Vagina (tissue), 2 donors: ENCODE data around the gene TMEM30A. TPM values are rescaled to one million over a fixed set of nuclear protein-coding genes. Genes with fewer than 3 reads are reported as not detected.

Source experiments
- DNase-seq, 2 donors: peaks; one replicate each; pipeline ENCODE4 v3.0.0-alpha.2; 2017; ENCODE audit errors: extremely low spot score in 2 of 2
- H3K27ac ChIP-seq: fragments of 200-600 bp; sonication (generic); one replicate; pipeline ENCODE4 v1.5.1; 2019
- H3K27me3 ChIP-seq: fragments of 200-600 bp; sonication (generic); one replicate; pipeline ENCODE4 v1.5.1; 2019
- H3K36me3 ChIP-seq, 2 donors: fragments of 200-600 bp; sonication (generic); one replicate each; pipeline ENCODE4 v1.5.1; 2017 to 2019
- H3K4me1 ChIP-seq: fragments of 200-600 bp; sonication (generic); one replicate; pipeline ENCODE4 v1.5.1; 2019
- H3K4me3 ChIP-seq, 2 donors: fragments of 200-600 bp; sonication (generic); 1 replicate in 1 of 2; 2 replicates in 1 of 2; pipeline ENCODE4 v1.5.1; 2016 to 2019
- H3K9me3 ChIP-seq: fragments of 200-600 bp; sonication (generic); one replicate; pipeline ENCODE4 v1.5.1; 2019
- CTCF ChIP-seq, 3 experiments: fragments of 450-650 bp in 2 of 3; fragments of 200-600 bp in 1 of 3; sonication (generic) in 1 of 3; IDR thresholded peaks; one replicate each; pipeline ENCODE4 v1.5.1; 2017 to 2019; ENCODE audit warnings: antibody characterized with exemption in 3 of 3, mild to moderate bottlenecking in 2 of 3, moderate library complexity in 2 of 3
- POLR2A ChIP-seq, 2 donors: fragments of 450-650 bp; IDR thresholded peaks; one replicate each; pipeline ENCODE4 v1.6.1; 2017; ENCODE audit warnings: antibody characterized with exemption in 2 of 2, mild to moderate bottlenecking in 2 of 2, moderate library complexity in 2 of 2
- POLR2AphosphoS5 ChIP-seq, 2 donors: sonication (generic); formaldehyde crosslinking; IDR thresholded peaks; one replicate each; pipeline ENCODE4 v1.9.0; 2017; ENCODE audit warnings: antibody characterized with exemption in 2 of 2, mild to moderate bottlenecking in 2 of 2, low read depth in 1 of 2; ENCODE audit not compliant: insufficient read depth in 1 of 2
- intact Hi-C: fragments of 100-400 bp; cut with DNase I; formaldehyde crosslinking; loops from one replicate; pipeline ENCODE4 v1.15.1; 2023
- total RNA-seq: library from RNA; depleted of rRNA; stranded (reverse); fragments of >200 nt; gene quantifications from one replicate; pipeline ENCODE4 v1.2.3, GENCODE V29; 2016

The TMEM30A gene
- total RNA-seq, 1 donor from 2014 or later, result 52.1 TPM

GRCh38 chr6:75283907-75284631, 523 bp downstream of the TMEM30A start:
- no peak for DNase-seq
- no peaks in the 10 kb centered on the region for H3K36me3 ChIP-seq
- no peaks in the 10 kb centered on the region for H3K9me3 ChIP-seq
- H3K27ac ChIP-seq, result peak overlapping the region; percentile 72
- TF ChIP-seq CTCF (IDR thresholded peaks at IDR 0.05) (no peak), POLR2AphosphoS5 (IDR thresholded peaks at IDR 0.05; ENCODE audit: insufficient read depth in 1 of 2, low read depth in 1 of 2) (no peak), POLR2A (IDR thresholded peaks at IDR 0.05) (no peak)
- peaks cover 62% of the 10 kb centered on the region for H3K4me1 ChIP-seq
- peak overlapping the region; percentile 60 to 80 for H3K4me3 ChIP-seq
- intact Hi-C loops, result no loop called here
- H3K27me3 ChIP-seq, result no peaks in the 10 kb centered on the region

GRCh38 chr6:75282706-75283105, 1.9 kb downstream of the TMEM30A start:
- Histone ChIP-seq H3K27ac (no peak overlapping the region), H3K9me3 (no peaks in the 10 kb centered on the region), H3K4me1 (peaks cover 74% of the 10 kb centered on the region), H3K27me3 (no peaks in the 10 kb centered on the region), H3K4me3 (peak overlapping the region; percentile 20 to 60), H3K36me3 (no peaks in the 10 kb centered on the region)
- intact Hi-C loops, result no loop called here
- no peak for DNase-seq
- TF ChIP-seq CTCF (IDR thresholded peaks at IDR 0.05), result no peak

- Histone ChIP-seq H3K27me3 (no peaks in the 10 kb centered on the region), H3K4me3 (no peak overlapping the region), H3K36me3 (no peaks in the 10 kb centered on the region), H3K9me3 (no peaks in the 10 kb centered on the region), H3K4me1 (peaks cover 77% of the 10 kb centered on the region), H3K27ac (no peak overlapping the region)
- intact Hi-C loops, result no loop called here
- TF ChIP-seq CTCF (IDR thresholded peaks at IDR 0.05) (no peak), POLR2AphosphoS5 (IDR thresholded peaks at IDR 0.05; ENCODE audit: insufficient read depth in 1 of 2, low read depth in 1 of 2) (no peak), POLR2A (IDR thresholded peaks at IDR 0.05) (no peak)
- DNase-seq, result no peak
Observed at GRCh38 chr6:75281653-75282052, 2.9 kb downstream of the TMEM30A start.

GRCh38 chr6:75280131-75280855, 4.3 kb downstream of the TMEM30A start:
- TF ChIP-seq POLR2AphosphoS5 (IDR thresholded peaks at IDR 0.05; ENCODE audit: insufficient read depth in 1 of 2, low read depth in 1 of 2) (no peak), CTCF (IDR thresholded peaks at IDR 0.05) (no peak), POLR2A (IDR thresholded peaks at IDR 0.05) (no peak)
- H3K4me1 ChIP-seq, result peaks cover 74% of the 10 kb centered on the region
- no peaks in the 10 kb centered on the region for H3K27me3 ChIP-seq
- no peak overlapping the region for H3K27ac ChIP-seq
- H3K36me3 ChIP-seq, result no peaks in the 10 kb centered on the region
- intact Hi-C loops, result no loop called here
- no peaks in the 10 kb centered on the region for H3K9me3 ChIP-seq
- DNase-seq, result no peak
- H3K4me3 ChIP-seq, result no peak overlapping the region

GRCh38 chr6:75279418-75279817, 5.2 kb downstream of the TMEM30A start:
- Histone ChIP-seq H3K27me3 (no peaks in the 10 kb centered on the region), H3K9me3 (no peaks in the 10 kb centered on the region), H3K4me3 (no peak overlapping the region), H3K27ac (no peak overlapping the region), H3K36me3 (no peaks in the 10 kb centered on the region), H3K4me1 (peaks cover 79% of the 10 kb centered on the region)
- TF ChIP-seq POLR2AphosphoS5 (IDR thresholded peaks at IDR 0.05; ENCODE audit: insufficient read depth in 1 of 2, low read depth in 1 of 2) (no peak), POLR2A (IDR thresholded peaks at IDR 0.05) (no peak), CTCF (IDR thresholded peaks at IDR 0.05) (no peak)
- intact Hi-C loops, result no loop called here
- DNase-seq, result no peak
